Measurements from ENCODE around the gene LRP1B.

GRCh38 chr2:140597836-140598235, 1533.0 kb downstream of the LRP1B start:
- TF ChIP-seq GATA2 (IDR thresholded peaks at IDR 0.05; ENCODE audit: low read depth, low read length) (no peak), GATA3 (IDR thresholded peaks at IDR 0.05; ENCODE audit: low read depth, low read length) (no peak)
